Body of pancreas (tissue), 4 donors: ENCODE data around the gene ACYP2.

Experiments
- CTCF ChIP-seq, 7 experiments: fragments of 450-650 bp in 4 of 7; fragments of 200-600 bp in 3 of 7; sonication (generic) in 3 of 7; IDR thresholded peaks; one replicate each; pipeline ENCODE4 v1.5.1; 2016 to 2019; ENCODE audit warnings: antibody characterized with exemption in 7 of 7
- POLR2A ChIP-seq, 3 donors: fragments of 450-650 bp; IDR thresholded peaks; one replicate each; pipeline ENCODE4 v1.6.1; 2016; ENCODE audit warnings: antibody characterized with exemption in 3 of 3, mild to moderate bottlenecking in 2 of 3

- no peak for TF ChIP-seq CTCF (IDR thresholded peaks at IDR 0.05)
- no peak for TF ChIP-seq POLR2A (IDR thresholded peaks at IDR 0.05)
These were observed 29.3 kb upstream of the ACYP2 start for GRCh38 chr2:54086157-54086556.
